ENCODE data around the gene MED8.
"Not testable (repeated sequence)": the region's sequence is repeated elsewhere in the genome, so short reads cannot be mapped to it uniquely, and the experiment has no call there.

Gene MED8

GRCh38 chr1:43382027-43382779 lies 7.4 kb downstream of the MED8 start:
- DNase-seq = no peak

GRCh38 chr1:43381612-43382011 lies 8.0 kb downstream of the MED8 start:
- no peak for DNase-seq

- no peak for DNase-seq
These were observed 10.1 kb downstream of the MED8 start for GRCh38 chr1:43379476-43379875.

- no peak for DNase-seq
These were observed 11.8 kb downstream of the MED8 start for GRCh38 chr1:43377831-43378230.

GRCh38 chr1:43376723-43377235 lies 12.8 kb downstream of the MED8 start:
- DNase-seq = no peak

GRCh38 chr1:43373066-43373940 lies 16.3 kb downstream of the MED8 start:
- no peak for DNase-seq

GRCh38 chr1:43372172-43372571 lies 17.4 kb downstream of the MED8 start:
- no peak for DNase-seq

- DNase-seq = no peak
These were observed 19.0 kb downstream of the MED8 start for GRCh38 chr1:43370564-43370963.

GRCh38 chr1:43369779-43370178 lies 19.8 kb downstream of the MED8 start:
- DNase-seq = not testable (repeated sequence)

- DNase-seq = no peak
These were observed 21.0 kb downstream of the MED8 start for GRCh38 chr1:43368646-43369020.

GRCh38 chr1:43367904-43368645 lies 21.5 kb downstream of the MED8 start, which contains the start of gene ELOVL1:
TSS of gene ELOVL1 (minus strand) at chr1:43368011. CDS start at chr1:43365609, 2,402 bp downstream.
- peak; percentile 81 for DNase-seq

GRCh38 chr1:43367026-43367903 lies 22.3 kb downstream of the MED8 start:
- DNase-seq = peak; percentile 49

GRCh38 chr1:43366601-43367025 lies 23.0 kb downstream of the MED8 start:
- no peak for DNase-seq

- no peak for DNase-seq
These were observed 23.4 kb downstream of the MED8 start for GRCh38 chr1:43366179-43366578.

- no peak for DNase-seq
These were observed 23.9 kb downstream of the MED8 start for GRCh38 chr1:43365678-43366077.

GRCh38 chr1:43363935-43364525 lies 25.6 kb downstream of the MED8 start:
- no peak for DNase-seq

- DNase-seq = no peak
These were observed 26.2 kb downstream of the MED8 start for GRCh38 chr1:43363283-43363934.

- no peak for DNase-seq
These were observed 29.0 kb downstream of the MED8 start for GRCh38 chr1:43360616-43361015.

- DNase-seq = no peak
These were observed 29.9 kb downstream of the MED8 start for GRCh38 chr1:43359696-43360095.

GRCh38 chr1:43358746-43359693 lies 30.6 kb downstream of the MED8 start, which contains the start of gene CDC20:
TSS of gene CDC20 (plus strand) at chr1:43358981. CDS start at chr1:43359216, 235 bp downstream.
- peak; percentile 59 for DNase-seq
